Smooth muscle cell (in vitro differentiated cells): ENCODE data around the gene HSDL1. TPM values are rescaled to one million over a fixed set of nuclear protein-coding genes. Genes with fewer than 3 reads are reported as not detected.

Experiments used
- DNase-seq: peaks from one replicate; lab custom pipeline; 2025; ENCODE audit not compliant: unreplicated experiment; lab: John Stamatoyannopoulos, UW
- H2AFZ ChIP-seq: fragments of 200-600 bp; sonication (generic); 2 replicates; pipeline ENCODE4 v1.6.0; 2016; ENCODE audit warnings: antibody characterized with exemption, low read depth, mild to moderate bottlenecking
- H3F3A ChIP-seq: fragments of 200-600 bp; sonication (generic); 2 replicates; pipeline ENCODE4 v1.6.0; 2017; ENCODE audit warnings: antibody characterized with exemption, low read depth
- H3K27ac ChIP-seq: fragments of 200-600 bp; sonication (generic); 2 replicates; pipeline ENCODE4 v1.5.1; 2016; ENCODE audit warnings: low read depth, mild to moderate bottlenecking
- H3K27me3 ChIP-seq: fragments of 200-600 bp; sonication (generic); 2 replicates; pipeline ENCODE4 v1.6.1; 2016; ENCODE audit warnings: low read depth, mild to moderate bottlenecking
- H3K36me3 ChIP-seq: fragments of 200-600 bp; sonication (generic); 2 replicates; pipeline ENCODE4 v1.5.1; 2016; ENCODE audit warnings: low read depth
- H3K4me1 ChIP-seq: fragments of 200-600 bp; sonication (generic); 2 replicates; pipeline ENCODE4 v1.5.1; 2016; ENCODE audit warnings: low read depth
- H3K4me2 ChIP-seq: fragments of 200-600 bp; sonication (generic); 2 replicates; pipeline ENCODE4 v1.6.0; 2016; ENCODE audit warnings: mild to moderate bottlenecking
- H3K4me3 ChIP-seq: fragments of 200-600 bp; sonication (generic); 2 replicates; pipeline ENCODE4 v1.5.1; 2016; ENCODE audit warnings: mild to moderate bottlenecking
- H3K79me2 ChIP-seq: fragments of 200-600 bp; sonication (generic); 2 replicates; pipeline ENCODE4 v1.6.0; 2016; ENCODE audit warnings: low read depth, mild to moderate bottlenecking
- H3K9ac ChIP-seq: fragments of 200-600 bp; sonication (generic); 2 replicates; pipeline ENCODE4 v1.6.0; 2016; ENCODE audit warnings: low read depth
- H3K9me3 ChIP-seq: fragments of 200-600 bp; sonication (generic); replicated peaks from 2 replicates; pipeline ENCODE4 v1.5.1; 2016; ENCODE audit warnings: low read depth
- H4K20me1 ChIP-seq: fragments of 200-600 bp; sonication (generic); 2 replicates; pipeline ENCODE4 v1.6.0; 2016; ENCODE audit warnings: low read depth
- WGBS: methylation state at CpG from one replicate; pipeline ENCODE4 v1.1.7; 2016; ENCODE audit warnings: low lambda C conversion rate; 5-methylcytosine and 5-hydroxymethylcytosine counted together
- polyA plus RNA-seq: library from polyadenylated mRNA; unstranded; fragments of >200 nt; fragmentation: Nextera tagmentation; extraction: Ambion mirVana; gene quantifications from 2 replicates; pipeline ENCODE4 v1.2.1, GENCODE V29; 2016
- total RNA-seq: library from RNA; depleted of rRNA; stranded (reverse); fragments of >200 nt; gene quantifications from 2 replicates; pipeline ENCODE4 v1.2.3, GENCODE V29; 2014
- TF ChIP-seq, protein P1 (sequence below): fragments of 200-600 bp; sonication (generic); IDR thresholded peaks from 2 replicates; pipeline ENCODE4 v1.5.1; 2017; ENCODE audit warnings: borderline replicate concordance, mild to moderate bottlenecking, antibody characterized with exemption; ENCODE audit not compliant: insufficient read depth, poor library complexity, severe bottlenecking

Gene HSDL1
- total and polyA plus RNA-seq, 2 experiments from 2014 or later, result 15.4 to 27.3 TPM

- no peaks in the 10 kb centered on the region for H3K27me3 ChIP-seq
- peaks cover 8% of the 10 kb centered on the region for H3K4me1 ChIP-seq
- H3K4me3 ChIP-seq, result no peak overlapping the region
- peaks cover 5% of the 10 kb centered on the region for H4K20me1 ChIP-seq
- H3K9ac ChIP-seq, result no peak overlapping the region
- TF ChIP-seq, protein P1, sequence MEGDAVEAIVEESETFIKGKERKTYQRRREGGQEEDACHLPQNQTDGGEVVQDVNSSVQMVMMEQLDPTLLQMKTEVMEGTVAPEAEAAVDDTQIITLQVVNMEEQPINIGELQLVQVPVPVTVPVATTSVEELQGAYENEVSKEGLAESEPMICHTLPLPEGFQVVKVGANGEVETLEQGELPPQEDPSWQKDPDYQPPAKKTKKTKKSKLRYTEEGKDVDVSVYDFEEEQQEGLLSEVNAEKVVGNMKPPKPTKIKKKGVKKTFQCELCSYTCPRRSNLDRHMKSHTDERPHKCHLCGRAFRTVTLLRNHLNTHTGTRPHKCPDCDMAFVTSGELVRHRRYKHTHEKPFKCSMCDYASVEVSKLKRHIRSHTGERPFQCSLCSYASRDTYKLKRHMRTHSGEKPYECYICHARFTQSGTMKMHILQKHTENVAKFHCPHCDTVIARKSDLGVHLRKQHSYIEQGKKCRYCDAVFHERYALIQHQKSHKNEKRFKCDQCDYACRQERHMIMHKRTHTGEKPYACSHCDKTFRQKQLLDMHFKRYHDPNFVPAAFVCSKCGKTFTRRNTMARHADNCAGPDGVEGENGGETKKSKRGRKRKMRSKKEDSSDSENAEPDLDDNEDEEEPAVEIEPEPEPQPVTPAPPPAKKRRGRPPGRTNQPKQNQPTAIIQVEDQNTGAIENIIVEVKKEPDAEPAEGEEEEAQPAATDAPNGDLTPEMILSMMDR, result no peak
- no peak overlapping the region for H3K4me2 ChIP-seq
- H2AFZ ChIP-seq, result no peak overlapping the region
- peaks cover 24% of the 10 kb centered on the region for H3K79me2 ChIP-seq
- peaks cover 9% of the 10 kb centered on the region for H3F3A ChIP-seq
- no peaks in the 10 kb centered on the region for H3K36me3 ChIP-seq
- DNase-seq, result no peak
- WGBS, result 98% methylated on average over 18 of the region's 18 CpGs
- H3K27ac ChIP-seq, result no peak overlapping the region
- no peaks in the 10 kb centered on the region for H3K9me3 ChIP-seq
Measured at GRCh38 chr16:84182104-84182503, 37.1 kb upstream of the HSDL1 start.

DNA sequence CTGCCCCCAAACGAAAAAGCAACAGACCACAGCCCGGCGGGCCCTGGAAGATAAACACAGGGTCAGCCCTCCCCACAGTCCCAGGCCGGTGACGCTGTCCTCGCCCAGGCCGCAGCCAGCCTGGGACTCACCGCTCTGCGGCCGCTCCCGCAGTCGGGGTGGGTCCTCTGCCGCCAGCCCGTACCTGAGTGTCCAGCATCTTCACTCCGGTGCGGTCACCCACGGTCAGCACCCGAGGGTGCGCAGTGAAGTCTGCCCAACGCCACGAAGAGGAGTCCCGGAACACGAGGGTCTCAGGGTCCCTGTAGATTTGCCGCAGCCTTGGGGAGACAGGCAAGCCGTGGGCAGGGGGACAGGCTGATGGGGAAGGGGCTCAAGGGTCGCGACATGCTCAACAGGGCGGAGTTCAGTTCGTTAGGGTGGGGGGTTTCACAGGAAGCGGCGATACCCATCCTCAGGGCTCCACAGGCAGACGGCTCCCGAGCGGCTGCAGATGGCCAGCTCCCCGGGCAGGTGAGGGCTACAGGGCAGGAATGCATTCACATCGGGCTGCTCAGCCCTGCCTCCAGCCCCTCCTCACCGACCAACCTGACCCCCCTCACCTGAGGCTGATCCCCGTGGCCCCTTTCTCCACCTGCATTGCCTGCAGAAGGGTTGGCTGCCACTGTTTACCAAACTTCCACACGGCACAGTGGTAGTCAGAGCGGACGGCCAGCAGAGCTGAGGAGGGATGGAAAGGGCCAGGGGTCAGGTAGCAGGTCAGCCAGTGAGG is 36.4 kb upstream of the HSDL1 start:
- 95% methylated on average over 40 of the region's 41 CpGs for WGBS
- Histone ChIP-seq H4K20me1 (peaks cover 5% of the 10 kb centered on the region), H3K79me2 (peaks cover 19% of the 10 kb centered on the region), H3K4me3 (no peak overlapping the region), H2AFZ (no peak overlapping the region), H3K27ac (no peak overlapping the region), H3K9me3 (no peaks in the 10 kb centered on the region), H3K27me3 (no peaks in the 10 kb centered on the region), H3K36me3 (no peaks in the 10 kb centered on the region), H3F3A (peaks cover 9% of the 10 kb centered on the region), H3K9ac (no peak overlapping the region), H3K4me1 (peaks cover 8% of the 10 kb centered on the region), H3K4me2 (no peak overlapping the region)
- TF ChIP-seq, protein P1, result no peak
- DNase-seq, result no peak

DNA sequence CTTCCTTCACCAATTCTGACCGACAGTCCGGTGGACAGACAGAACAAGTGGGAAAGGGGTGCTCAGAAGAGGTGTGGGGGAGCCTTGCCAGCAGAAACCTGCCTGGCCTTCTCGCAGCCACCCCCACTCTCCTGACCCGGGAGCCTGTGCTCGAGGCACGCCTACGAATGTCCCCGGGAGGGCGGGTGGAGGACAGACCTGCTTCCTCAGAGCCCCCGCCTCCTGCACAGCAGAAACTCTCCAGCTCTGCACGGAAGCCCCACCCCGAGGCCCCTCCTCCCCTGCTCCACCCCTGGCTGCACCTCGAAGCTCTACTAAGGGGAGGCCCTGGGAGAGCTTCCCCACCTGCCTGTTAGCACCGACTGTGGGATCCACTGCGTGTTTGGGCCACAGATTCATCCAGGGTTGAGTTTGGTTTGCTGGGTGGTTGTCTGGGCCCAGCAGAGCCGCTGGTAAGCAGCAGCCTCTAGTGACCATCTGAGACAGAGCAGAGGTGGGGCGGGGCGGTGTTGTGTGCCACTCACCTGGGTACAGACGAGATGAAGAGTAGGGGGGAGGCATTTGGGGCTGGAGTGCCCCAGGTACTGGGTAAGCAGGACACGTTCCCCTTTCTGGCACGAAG is 35.7 kb upstream of the HSDL1 start:
- TF ChIP-seq, protein P1, result no peak
- Histone ChIP-seq H3F3A (peaks cover 9% of the 10 kb centered on the region), H3K27ac (no peak overlapping the region), H3K9me3 (no peaks in the 10 kb centered on the region), H2AFZ (no peak overlapping the region), H3K4me2 (no peak overlapping the region), H3K4me1 (peaks cover 4% of the 10 kb centered on the region), H3K9ac (no peak overlapping the region), H3K79me2 (peaks cover 12% of the 10 kb centered on the region), H3K27me3 (no peaks in the 10 kb centered on the region), H4K20me1 (peaks cover 5% of the 10 kb centered on the region), H3K4me3 (no peak overlapping the region), H3K36me3 (no peaks in the 10 kb centered on the region)
- 94% methylated on average over 20 of the region's 21 CpGs for WGBS
- DNase-seq, result no peak
